HUES6 (cell line): ENCODE measurements around the gene CCDC83.

Source experiments
- H3K27ac ChIP-seq: 2 replicates; pipeline ENCODE4 v1.7.0; 2013; ENCODE audit warnings: low read depth, mild to moderate bottlenecking, low read length, inconsistent platforms
- H3K27me3 ChIP-seq: 2 replicates; pipeline ENCODE4 v1.6.1; 2013; ENCODE audit warnings: low read length; ENCODE audit not compliant: control insufficient read depth, insufficient read depth
- H3K36me3 ChIP-seq: 2 replicates; pipeline ENCODE4 v1.6.1; 2013; ENCODE audit warnings: low read length; ENCODE audit not compliant: control insufficient read depth, insufficient read depth
- H3K4me1 ChIP-seq: 2 replicates; pipeline ENCODE4 v1.6.1; 2013; ENCODE audit warnings: low read length; ENCODE audit not compliant: control insufficient read depth, insufficient read depth
- H3K4me3 ChIP-seq: 2 replicates; pipeline ENCODE4 v1.5.1; 2013; ENCODE audit warnings: low read depth, low read length
- H3K9ac ChIP-seq: one replicate; pipeline ENCODE4 v1.6.1; 2013; ENCODE audit warnings: mild to moderate bottlenecking, low read length
- H3K9me3 ChIP-seq: 2 replicates; pipeline ENCODE4 v1.6.1; 2013; ENCODE audit warnings: low read depth, low read length; ENCODE audit not compliant: control insufficient read depth, insufficient read depth

CCDC83 gene

GRCh38 chr11:85941380-85941973, 86.3 kb downstream of the CCDC83 start:
- Histone ChIP-seq H3K36me3 (no peaks in the 10 kb centered on the region), H3K4me1 (no peaks in the 10 kb centered on the region), H3K9me3 (peaks cover 14% of the 10 kb centered on the region), H3K27ac (no peak overlapping the region), H3K27me3 (no peaks in the 10 kb centered on the region), H3K9ac (no peak overlapping the region), H3K4me3 (no peak overlapping the region)

- Histone ChIP-seq H3K36me3 (no peaks in the 10 kb centered on the region), H3K27me3 (no peaks in the 10 kb centered on the region), H3K9me3 (peaks cover 14% of the 10 kb centered on the region), H3K9ac (no peak overlapping the region), H3K4me1 (no peaks in the 10 kb centered on the region), H3K27ac (no peak overlapping the region), H3K4me3 (no peak overlapping the region)
Measured at GRCh38 chr11:85945296-85945695, 90.1 kb downstream of the CCDC83 start.

- Histone ChIP-seq H3K4me3 (no peak overlapping the region), H3K27ac (no peak overlapping the region), H3K9ac (no peak overlapping the region), H3K4me1 (no peaks in the 10 kb centered on the region), H3K27me3 (no peaks in the 10 kb centered on the region), H3K36me3 (no peaks in the 10 kb centered on the region), H3K9me3 (peaks cover 14% of the 10 kb centered on the region)
Measured at GRCh38 chr11:85945788-85946187, 90.6 kb downstream of the CCDC83 start.

DNA sequence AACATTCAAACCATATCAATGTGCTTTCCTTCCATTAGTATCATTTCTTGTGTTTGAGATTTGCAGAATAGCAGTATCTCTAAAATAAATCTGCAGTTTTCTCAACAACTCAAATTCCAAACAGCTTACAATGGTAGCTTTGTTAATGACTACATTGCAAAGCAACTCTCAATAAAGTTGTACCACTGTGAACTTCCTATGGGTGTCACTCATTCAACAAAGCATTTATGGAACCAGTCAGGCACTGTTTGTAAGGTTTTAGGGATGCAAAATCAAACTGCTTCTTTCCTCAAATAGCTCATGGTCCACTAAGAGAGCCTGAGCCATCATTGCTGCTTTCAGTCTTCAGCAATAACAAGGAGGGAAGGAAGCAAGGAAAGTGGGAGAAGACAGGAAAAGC, 91.0 kb downstream of the CCDC83 start:
- no peaks in the 10 kb centered on the region for H3K36me3 ChIP-seq
- H3K9me3 ChIP-seq = peaks cover 14% of the 10 kb centered on the region
- no peak overlapping the region for H3K9ac ChIP-seq
- H3K27me3 ChIP-seq = no peaks in the 10 kb centered on the region
- H3K4me3 ChIP-seq = no peak overlapping the region
- no peak overlapping the region for H3K27ac ChIP-seq
- no peaks in the 10 kb centered on the region for H3K4me1 ChIP-seq

- Histone ChIP-seq H3K27ac (no peak overlapping the region), H3K27me3 (no peaks in the 10 kb centered on the region), H3K4me1 (no peaks in the 10 kb centered on the region), H3K9me3 (peaks cover 14% of the 10 kb centered on the region), H3K9ac (no peak overlapping the region), H3K36me3 (no peaks in the 10 kb centered on the region), H3K4me3 (no peak overlapping the region)
Measured at GRCh38 chr11:85947431-85948272, 92.5 kb downstream of the CCDC83 start.

- Histone ChIP-seq H3K27ac (no peak overlapping the region), H3K27me3 (no peaks in the 10 kb centered on the region), H3K4me1 (no peaks in the 10 kb centered on the region), H3K9ac (no peak overlapping the region), H3K9me3 (peaks cover 14% of the 10 kb centered on the region), H3K4me3 (no peak overlapping the region), H3K36me3 (no peaks in the 10 kb centered on the region)
Measured at GRCh38 chr11:85948884-85949283, 93.7 kb downstream of the CCDC83 start.

GRCh38 chr11:85949798-85950197, 94.6 kb downstream of the CCDC83 start:
- Histone ChIP-seq H3K36me3 (no peaks in the 10 kb centered on the region), H3K9me3 (peaks cover 17% of the 10 kb centered on the region), H3K9ac (no peak overlapping the region), H3K27me3 (no peaks in the 10 kb centered on the region), H3K4me1 (no peaks in the 10 kb centered on the region), H3K4me3 (no peak overlapping the region), H3K27ac (no peak overlapping the region)

DNA sequence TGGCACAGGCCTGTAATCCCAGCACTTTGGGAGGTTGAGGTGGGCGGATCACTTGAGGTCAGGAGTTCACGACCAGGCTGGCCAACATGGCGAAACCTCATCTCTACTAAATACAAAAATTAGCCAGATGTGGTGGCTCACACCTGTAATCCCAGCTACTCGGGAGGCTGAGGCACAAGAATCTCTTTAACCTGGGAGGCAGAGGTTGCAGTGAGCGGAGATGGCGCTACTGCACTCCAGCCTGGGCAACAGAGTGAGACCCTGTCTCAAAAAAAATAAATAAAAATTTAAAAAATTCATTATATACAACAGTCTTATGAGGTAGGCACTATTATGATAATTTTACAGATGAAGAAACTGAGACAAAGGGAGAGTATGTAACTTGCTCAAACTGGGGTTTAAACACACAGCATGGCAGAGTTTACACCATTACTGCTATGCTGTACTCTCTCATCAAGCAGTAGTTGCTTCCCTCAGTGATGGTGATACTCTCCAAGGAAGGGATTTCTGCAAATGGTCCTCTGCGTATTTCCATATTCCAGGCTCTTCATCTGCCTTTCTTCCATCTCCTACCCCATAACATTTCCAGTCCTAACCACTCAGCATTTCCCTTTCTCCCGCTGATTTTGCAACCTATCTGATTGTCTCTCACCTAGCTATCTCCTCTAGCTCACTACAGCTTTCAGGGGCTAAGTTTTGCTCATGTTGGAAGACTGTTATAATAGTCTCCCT, 95.3 kb downstream of the CCDC83 start:
- H3K36me3 ChIP-seq = peaks cover 5% of the 10 kb centered on the region; the same call in 1 of the 2 replicates
- no peak overlapping the region for H3K4me3 ChIP-seq
- H3K4me1 ChIP-seq = no peaks in the 10 kb centered on the region; the same call in 1 of the 2 replicates
- no peak overlapping the region for H3K27ac ChIP-seq
- H3K9me3 ChIP-seq = peaks cover 10% of the 10 kb centered on the region
- no peaks in the 10 kb centered on the region for H3K27me3 ChIP-seq
- H3K9ac ChIP-seq = no peak overlapping the region

- Histone ChIP-seq H3K9ac (no peak overlapping the region), H3K27ac (no peak overlapping the region), H3K4me3 (no peak overlapping the region), H3K36me3 (peaks cover 8% of the 10 kb centered on the region; the same call in 1 of the 2 replicates), H3K27me3 (no peaks in the 10 kb centered on the region), H3K4me1 (no peaks in the 10 kb centered on the region; the same call in 1 of the 2 replicates), H3K9me3 (peaks cover 4% of the 10 kb centered on the region)
Measured at GRCh38 chr11:85951049-85951405, 95.8 kb downstream of the CCDC83 start.

DNA sequence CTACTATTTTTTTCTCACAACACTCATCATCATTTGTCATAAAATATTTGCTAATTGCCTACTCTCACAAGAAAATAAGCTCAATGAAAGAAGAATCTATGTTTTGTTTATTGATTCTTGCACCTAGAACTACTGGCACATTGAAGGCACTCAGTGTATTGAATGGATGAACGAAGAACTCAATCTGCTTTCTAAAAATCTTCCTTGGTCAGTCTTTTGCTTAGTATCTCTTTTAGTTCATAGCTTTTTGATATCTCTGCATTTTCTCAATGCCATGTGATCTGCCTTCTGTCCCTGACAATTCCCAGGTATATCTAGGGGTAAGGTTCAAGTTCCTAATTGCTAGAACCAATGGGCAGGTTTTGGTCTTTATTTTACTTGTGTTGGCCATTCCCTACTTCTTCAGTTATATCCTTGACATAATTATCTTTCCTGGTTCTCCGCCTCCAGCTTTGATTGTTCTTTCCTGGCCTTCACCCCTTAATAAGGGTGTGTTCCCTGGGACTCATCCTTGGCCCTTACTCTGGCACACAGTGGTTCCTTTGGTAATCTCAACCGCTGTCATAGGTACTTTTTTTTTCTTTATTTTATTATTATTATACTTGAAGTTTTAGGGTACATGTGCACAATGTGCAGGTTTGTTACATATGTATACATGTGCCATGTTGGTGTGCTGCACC, 96.4 kb downstream of the CCDC83 start:
- Histone ChIP-seq H3K4me3 (no peak overlapping the region), H3K4me1 (no peaks in the 10 kb centered on the region; the same call in 1 of the 2 replicates), H3K9ac (no peak overlapping the region), H3K9me3 (peaks cover 3% of the 10 kb centered on the region; the same call in 1 of the 2 replicates), H3K27ac (no peak overlapping the region), H3K27me3 (no peaks in the 10 kb centered on the region), H3K36me3 (peaks cover 13% of the 10 kb centered on the region)
